Panc1 (cell line): ENCODE data around the gene PER2. TPM values are rescaled to one million over a fixed set of nuclear protein-coding genes. Genes with fewer than 3 reads are reported as not detected.

Source experiments
- ATAC-seq: fragments of 200-7000 bp; cut with Tn5 transposase; 2 replicates; pipeline ENCODE4 v1.9.1; 2020; ENCODE audit warnings: mild to moderate bottlenecking, moderate library complexity
- BruUV-seq: library from RNA; stranded (reverse); fragments of 400-500 nt; replicated peaks from 2 replicates; lab custom pipeline; 2021; lab: Mats Ljungman, UMichigan
- CTCF ChIA-PET: fragments of 300-600 bp; sonication (Branson Sonifier 250); formaldehyde crosslinking; loops from one replicate; lab custom pipeline; 2022; ENCODE audit warnings: antibody characterized with exemption; lab: Charles Lee
- POLR2A ChIA-PET: fragments of 300-600 bp; sonication (Branson Sonifier 250); formaldehyde crosslinking; loops from one replicate; lab custom pipeline; 2022; ENCODE audit warnings: antibody characterized with exemption; lab: Charles Lee
- DNase-seq: peaks from one replicate; pipeline ENCODE4 v3.0.0-alpha.2; 2010; ENCODE audit warnings: low read depth, low spot score
- H3K27ac ChIP-seq: 2 replicates; pipeline ENCODE4 v1.5.1; 2011; ENCODE audit warnings: mild to moderate bottlenecking, low read length, inconsistent platforms
- H3K27me3 ChIP-seq: fragments of 200-500 bp; sonication (Bioruptor generic); 2 replicates; pipeline ENCODE4 v1.6.0; 2014; ENCODE audit warnings: low read length, inconsistent platforms; ENCODE audit not compliant: control insufficient read depth, insufficient read depth
- H3K36me3 ChIP-seq: fragments of 200-500 bp; sonication (Bioruptor generic); 2 replicates; pipeline ENCODE4 v1.5.1; 2014; ENCODE audit warnings: inconsistent platforms, mild to moderate bottlenecking, low read length, moderate library complexity; ENCODE audit not compliant: control insufficient read depth, insufficient read depth
- H3K4me1 ChIP-seq: 2 replicates; pipeline ENCODE4 v1.5.1; 2011; ENCODE audit warnings: inconsistent platforms, mild to moderate bottlenecking, low read length, moderate library complexity; ENCODE audit not compliant: control insufficient read depth, insufficient read depth
- H3K4me3 ChIP-seq, 2 experiments: 2 replicates each; pipeline ENCODE4 v1.5.1; 2011 to 2012; ENCODE audit warnings: low read depth in 2 of 2, low read length in 2 of 2, mild to moderate bottlenecking in 2 of 2, inconsistent platforms in 1 of 2, moderate library complexity in 1 of 2
- H3K9me3 ChIP-seq: fragments of 200-500 bp; sonication (Bioruptor generic); 2 replicates; pipeline ENCODE4 v1.5.1; 2014; ENCODE audit warnings: low read depth, mild to moderate bottlenecking, inconsistent platforms, low read length, moderate library complexity; ENCODE audit not compliant: control insufficient read depth, insufficient read depth
- CTCF ChIP-seq: fragments of 450-650 bp; IDR thresholded peaks from 2 replicates; pipeline ENCODE4 v1.5.1; 2017; ENCODE audit warnings: mild to moderate bottlenecking
- POLR2AphosphoS5 ChIP-seq: IDR thresholded peaks from 2 replicates; pipeline ENCODE4 v1.6.1; 2012; ENCODE audit warnings: mild to moderate bottlenecking, low read depth, low read length, moderate library complexity
- REST ChIP-seq, 2 experiments: IDR thresholded peaks; 2 replicates each; pipeline ENCODE4 v1.6.1; 2011 to 2012; ENCODE audit warnings: low read depth in 2 of 2, control low read depth in 1 of 2, low read length in 1 of 2, mild to moderate bottlenecking in 1 of 2, moderate library complexity in 1 of 2; ENCODE audit not compliant: insufficient read depth in 1 of 2
- SIN3A ChIP-seq: IDR thresholded peaks from 2 replicates; pipeline ENCODE4 v1.6.1; 2012; ENCODE audit warnings: low read depth, mild to moderate bottlenecking, low read length, moderate library complexity, borderline replicate concordance; ENCODE audit not compliant: insufficient read depth
- TCF7L2 ChIP-seq: IDR thresholded peaks from 2 replicates; pipeline ENCODE4 v1.6.1; 2011; ENCODE audit warnings: mild to moderate bottlenecking, low read depth, low read length, inconsistent platforms
- in situ Hi-C: cut with HindIII; loops from 2 replicates; pipeline ENCODE4 v1.10.0; 2016; ENCODE audit warnings: low sequenced_read_pairs, low pct_unique_long_range_greater_than_20kb
- intact Hi-C: fragments of 100-400 bp; cut with micrococcal nuclease; formaldehyde crosslinking; loops from one replicate; pipeline ENCODE4 v1.10.0; 2022; ENCODE audit not compliant: unreplicated experiment
- total RNA-seq: library from RNA; stranded (reverse); gene quantifications from one replicate; pipeline ENCODE4 v1.2.1, GENCODE V29; 2021; ENCODE audit not compliant: unreplicated experiment

The PER2 gene
- total RNA-seq, 1 experiment from 2014 or later, result 9.9 TPM

GRCh38 chr2:238295144-238296112 lies 7.0 kb upstream of the PER2 start:
- Histone ChIP-seq H3K27me3 (no peaks in the 10 kb centered on the region), H3K4me1 (no peaks in the 10 kb centered on the region), H3K9me3 (no peaks in the 10 kb centered on the region), H3K27ac (no peak overlapping the region), H3K4me3 (no peak overlapping the region), H3K36me3 (no peaks in the 10 kb centered on the region)
- intact Hi-C loops, result no loop called here
- in situ Hi-C loops, result no loop called here
- DNase-seq (no peak), ATAC-seq (no peak)
- TF ChIP-seq CTCF, result no peak
- TF ChIP-seq REST (IDR thresholded peaks at IDR 0.05; ENCODE audit: insufficient read depth in 1 of 2, low read depth in 2 of 2, low read length in 1 of 2), result no peak
- TF ChIP-seq TCF7L2, result no peak
- no peak for TF ChIP-seq SIN3A
- no peak for TF ChIP-seq POLR2AphosphoS5
- BruUV-seq, result no TSS peak
- POLR2A ChIA-PET, result no interaction called here
- CTCF ChIA-PET, result no interaction called here

- Histone ChIP-seq H3K9me3 (no peaks in the 10 kb centered on the region), H3K27ac (no peak overlapping the region), H3K4me1 (peaks cover 2% of the 10 kb centered on the region), H3K36me3 (no peaks in the 10 kb centered on the region), H3K4me3 (no peak overlapping the region), H3K27me3 (no peaks in the 10 kb centered on the region)
- DNase-seq (no peak), ATAC-seq (no peak)
- intact Hi-C loops, result no loop called here
- TF ChIP-seq REST (IDR thresholded peaks at IDR 0.05; ENCODE audit: insufficient read depth in 1 of 2, low read depth in 2 of 2, low read length in 1 of 2), result no peak
- no peak for TF ChIP-seq CTCF
- in situ Hi-C loops, result no loop called here
- CTCF ChIA-PET, result no interaction called here
- POLR2A ChIA-PET, result no interaction called here
- no TSS peak for BruUV-seq
These were observed 6.2 kb upstream of the PER2 start for GRCh38 chr2:238294393-238295143.
